Neural progenitor cell (in vitro differentiated cells): ENCODE results near the gene REXO1. TPM values are rescaled to one million over a fixed set of nuclear protein-coding genes. Genes with fewer than 3 reads are reported as not detected.

ENCODE experiments used
- DNase-seq: peaks from one replicate; pipeline ENCODE4 v3.0.0-alpha.2; 2016; ENCODE audit warnings: low spot score
- H2AFZ ChIP-seq: fragments of 200-600 bp; sonication (generic); replicated peaks from 2 replicates; pipeline ENCODE4 v1.6.1; 2016; ENCODE audit warnings: antibody characterized with exemption
- H3F3A ChIP-seq: fragments of 200-600 bp; sonication (generic); 2 replicates; pipeline ENCODE4 v1.6.1; 2016; ENCODE audit warnings: antibody characterized with exemption, low read depth
- H3K27ac ChIP-seq: fragments of 200-600 bp; sonication (generic); 2 replicates; pipeline ENCODE4 v1.5.1; 2016; ENCODE audit warnings: mild to moderate bottlenecking
- H3K27me3 ChIP-seq: fragments of 200-600 bp; sonication (generic); 2 replicates; pipeline ENCODE4 v1.6.1; 2016; ENCODE audit warnings: mild to moderate bottlenecking, moderate library complexity
- H3K36me3 ChIP-seq: fragments of 200-600 bp; sonication (generic); 2 replicates; pipeline ENCODE4 v1.5.1; 2016
- H3K4me1 ChIP-seq: fragments of 200-600 bp; sonication (generic); 2 replicates; pipeline ENCODE4 v1.6.1; 2016; ENCODE audit warnings: mixed run types
- H3K4me2 ChIP-seq: fragments of 200-600 bp; sonication (generic); 2 replicates; pipeline ENCODE4 v1.6.1; 2016
- H3K4me3 ChIP-seq: fragments of 200-600 bp; sonication (generic); 2 replicates; pipeline ENCODE4 v1.5.1; 2016
- H3K79me2 ChIP-seq: fragments of 200-600 bp; sonication (generic); 2 replicates; pipeline ENCODE4 v1.6.1; 2016; ENCODE audit warnings: low read depth
- H3K9ac ChIP-seq: fragments of 200-600 bp; sonication (generic); 2 replicates; pipeline ENCODE4 v1.6.1; 2016
- H3K9me3 ChIP-seq: fragments of 200-600 bp; sonication (generic); 2 replicates; pipeline ENCODE4 v1.5.1; 2016; ENCODE audit warnings: low read depth
- H4K20me1 ChIP-seq: fragments of 200-600 bp; sonication (generic); 2 replicates; pipeline ENCODE4 v1.6.1; 2016; ENCODE audit warnings: low read depth
- H3K27ac Mint-ChIP-seq: 3 replicates; pipeline ENCODE4 v1.8.0; 2021; ENCODE audit warnings: mixed read lengths
- H3K27me3 Mint-ChIP-seq: 2 replicates; pipeline ENCODE4 v1.8.0; 2022; ENCODE audit warnings: low read depth, mild to moderate bottlenecking, inconsistent platforms, moderate library complexity, mixed read lengths; ENCODE audit not compliant: insufficient read depth
- H3K36me3 Mint-ChIP-seq: 3 replicates; pipeline ENCODE4 v1.8.0; 2021; ENCODE audit warnings: mixed read lengths
- H3K4me1 Mint-ChIP-seq: 3 replicates; pipeline ENCODE4 v1.8.0; 2021; ENCODE audit warnings: mixed read lengths
- H3K4me3 Mint-ChIP-seq: 3 replicates; pipeline ENCODE4 v1.8.0; 2021; ENCODE audit warnings: mild to moderate bottlenecking, moderate library complexity, mixed read lengths
- H3K9me3 Mint-ChIP-seq: 3 replicates; pipeline ENCODE4 v1.8.0; 2020; ENCODE audit warnings: mixed read lengths
- EZH2 ChIP-seq: fragments of 200-600 bp; sonication (generic); IDR thresholded peaks from 2 replicates; pipeline ENCODE4 v1.6.1; 2017; ENCODE audit warnings: antibody characterized with exemption, mild to moderate bottlenecking, moderate library complexity
- EZH2phosphoT487 ChIP-seq: fragments of 200-600 bp; sonication (generic); IDR thresholded peaks from 2 replicates; pipeline ENCODE4 v1.6.1; 2017; ENCODE audit warnings: antibody characterized with exemption
- total RNA-seq: library from RNA; depleted of rRNA; stranded (reverse); fragments of >200 nt; gene quantifications from 2 replicates; pipeline ENCODE4 v1.2.3, GENCODE V29; 2015; ENCODE audit warnings: low replicate concordance
- TF ChIP-seq, protein P1 (sequence below): fragments of 200-600 bp; sonication (generic); IDR thresholded peaks from 2 replicates; pipeline ENCODE4 v1.5.1; 2017; ENCODE audit warnings: antibody characterized with exemption, mild to moderate bottlenecking

REXO1 gene, protein sequence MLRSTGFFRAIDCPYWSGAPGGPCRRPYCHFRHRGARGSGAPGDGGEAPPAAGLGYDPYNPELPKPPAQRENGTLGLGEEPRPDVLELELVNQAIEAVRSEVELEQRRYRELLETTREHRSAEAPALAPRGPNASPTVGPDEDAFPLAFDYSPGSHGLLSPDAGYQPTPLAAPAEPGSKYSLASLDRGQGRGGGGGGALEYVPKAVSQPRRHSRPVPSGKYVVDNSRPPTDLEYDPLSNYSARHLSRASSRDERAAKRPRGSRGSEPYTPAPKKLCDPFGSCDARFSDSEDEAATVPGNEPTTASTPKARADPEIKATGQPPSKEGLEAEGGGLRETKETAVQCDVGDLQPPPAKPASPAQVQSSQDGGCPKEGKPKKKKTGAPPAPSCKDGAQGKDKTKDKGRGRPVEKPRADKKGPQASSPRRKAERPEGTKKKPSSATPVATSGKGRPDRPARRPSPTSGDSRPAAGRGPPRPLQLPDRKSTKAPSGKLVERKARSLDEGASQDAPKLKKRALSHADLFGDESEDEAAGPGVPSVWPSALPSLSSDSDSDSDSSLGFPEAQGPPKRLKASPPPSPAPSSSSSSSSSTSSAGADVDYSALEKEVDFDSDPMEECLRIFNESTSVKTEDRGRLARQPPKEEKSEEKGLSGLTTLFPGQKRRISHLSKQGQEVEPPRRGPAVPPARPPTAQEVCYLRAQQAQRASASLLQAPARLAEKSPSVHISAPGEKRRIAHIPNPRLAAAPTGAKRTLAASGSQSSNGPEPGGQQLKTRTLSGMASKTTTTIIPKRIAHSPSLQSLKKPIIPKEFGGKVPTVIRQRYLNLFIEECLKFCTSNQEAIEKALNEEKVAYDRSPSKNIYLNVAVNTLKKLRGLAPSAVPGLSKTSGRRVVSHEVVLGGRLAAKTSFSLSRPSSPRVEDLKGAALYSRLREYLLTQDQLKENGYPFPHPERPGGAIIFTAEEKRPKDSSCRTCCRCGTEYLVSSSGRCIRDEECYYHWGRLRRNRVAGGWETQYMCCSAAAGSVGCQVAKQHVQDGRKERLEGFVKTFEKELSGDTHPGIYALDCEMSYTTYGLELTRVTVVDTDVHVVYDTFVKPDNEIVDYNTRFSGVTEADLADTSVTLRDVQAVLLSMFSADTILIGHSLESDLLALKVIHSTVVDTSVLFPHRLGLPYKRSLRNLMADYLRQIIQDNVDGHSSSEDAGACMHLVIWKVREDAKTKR
- 12.8 and 38.7 TPM in 2 replicates for total RNA-seq

DNA sequence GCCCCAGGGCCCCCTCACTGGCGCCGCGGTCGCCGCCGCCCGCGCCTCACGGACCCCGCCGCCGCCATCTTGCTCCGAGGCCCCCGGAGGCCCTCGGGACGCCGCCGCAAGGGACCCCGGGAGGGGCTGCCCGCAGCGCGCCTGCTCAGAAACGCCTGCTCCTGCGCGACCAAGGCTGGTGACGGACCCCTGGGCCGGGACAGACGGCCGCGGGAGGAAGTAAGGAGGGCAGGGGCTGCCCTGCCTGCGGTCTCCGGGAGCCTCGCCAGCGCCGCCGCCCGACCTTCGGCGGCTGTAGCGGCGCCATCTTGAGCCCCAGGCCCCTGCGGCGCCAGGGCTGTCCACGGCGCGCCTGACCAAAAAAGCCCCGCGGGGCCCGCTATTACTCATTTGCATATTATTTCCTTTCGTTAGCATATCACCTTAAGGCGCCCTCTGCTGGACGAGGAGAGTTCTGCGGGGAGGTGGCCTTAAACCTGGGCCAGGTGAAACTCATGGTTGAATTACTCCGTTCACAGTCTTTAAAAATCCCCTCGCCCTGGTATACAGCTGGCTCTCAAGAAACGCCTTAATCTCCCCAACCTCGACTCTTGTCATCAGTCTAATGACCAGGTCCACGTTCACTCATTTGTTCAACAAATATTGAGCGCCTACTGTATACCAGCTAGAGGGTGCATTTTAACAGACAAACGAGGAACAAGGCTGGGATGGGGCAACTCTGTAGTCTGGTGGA, at the start of gene REXO1:
Gene REXO1, minus strand, starts transcription at position 85 of the 733 bp plus-strand sequence. CDS start 125 bp downstream, outside the sequence.
- Mint-ChIP-seq H3K9me3 (no peaks in the 10 kb centered on the region), H3K36me3 (no peaks in the 10 kb centered on the region), H3K4me3 (peak within 1 kb of the TSS; percentile 95), H3K27me3 (no peaks in the 10 kb centered on the region), H3K4me1 (peaks cover 24% of the 10 kb centered on the region), H3K27ac (peak within 1 kb of the TSS; percentile 97)
- no peaks in the 10 kb centered on the region for H3K27me3 ChIP-seq
- peaks cover 11% of the 10 kb centered on the region for H3K4me1 ChIP-seq
- H3F3A ChIP-seq = peaks cover 15% of the 10 kb centered on the region
- H3K4me3 ChIP-seq = peak within 1 kb of the TSS; percentile 100
- peak within 1 kb of the TSS; percentile 99 for H3K4me2 ChIP-seq
- H2AFZ ChIP-seq = peak within 1 kb of the TSS; percentile 94
- H4K20me1 ChIP-seq = peaks cover 60% of the 10 kb centered on the region
- peak; percentile 95 for DNase-seq
- H3K79me2 ChIP-seq = peaks cover 54% of the 10 kb centered on the region
- H3K36me3 ChIP-seq = no peaks in the 10 kb centered on the region
- H3K27ac ChIP-seq = peak within 1 kb of the TSS; percentile 100
- TF ChIP-seq, protein P1, sequence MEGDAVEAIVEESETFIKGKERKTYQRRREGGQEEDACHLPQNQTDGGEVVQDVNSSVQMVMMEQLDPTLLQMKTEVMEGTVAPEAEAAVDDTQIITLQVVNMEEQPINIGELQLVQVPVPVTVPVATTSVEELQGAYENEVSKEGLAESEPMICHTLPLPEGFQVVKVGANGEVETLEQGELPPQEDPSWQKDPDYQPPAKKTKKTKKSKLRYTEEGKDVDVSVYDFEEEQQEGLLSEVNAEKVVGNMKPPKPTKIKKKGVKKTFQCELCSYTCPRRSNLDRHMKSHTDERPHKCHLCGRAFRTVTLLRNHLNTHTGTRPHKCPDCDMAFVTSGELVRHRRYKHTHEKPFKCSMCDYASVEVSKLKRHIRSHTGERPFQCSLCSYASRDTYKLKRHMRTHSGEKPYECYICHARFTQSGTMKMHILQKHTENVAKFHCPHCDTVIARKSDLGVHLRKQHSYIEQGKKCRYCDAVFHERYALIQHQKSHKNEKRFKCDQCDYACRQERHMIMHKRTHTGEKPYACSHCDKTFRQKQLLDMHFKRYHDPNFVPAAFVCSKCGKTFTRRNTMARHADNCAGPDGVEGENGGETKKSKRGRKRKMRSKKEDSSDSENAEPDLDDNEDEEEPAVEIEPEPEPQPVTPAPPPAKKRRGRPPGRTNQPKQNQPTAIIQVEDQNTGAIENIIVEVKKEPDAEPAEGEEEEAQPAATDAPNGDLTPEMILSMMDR = peak; percentile 93
- TF ChIP-seq EZH2phosphoT487 = no peak
- peak within 1 kb of the TSS; percentile 99 for H3K9ac ChIP-seq
- H3K9me3 ChIP-seq = no peaks in the 10 kb centered on the region

DNA sequence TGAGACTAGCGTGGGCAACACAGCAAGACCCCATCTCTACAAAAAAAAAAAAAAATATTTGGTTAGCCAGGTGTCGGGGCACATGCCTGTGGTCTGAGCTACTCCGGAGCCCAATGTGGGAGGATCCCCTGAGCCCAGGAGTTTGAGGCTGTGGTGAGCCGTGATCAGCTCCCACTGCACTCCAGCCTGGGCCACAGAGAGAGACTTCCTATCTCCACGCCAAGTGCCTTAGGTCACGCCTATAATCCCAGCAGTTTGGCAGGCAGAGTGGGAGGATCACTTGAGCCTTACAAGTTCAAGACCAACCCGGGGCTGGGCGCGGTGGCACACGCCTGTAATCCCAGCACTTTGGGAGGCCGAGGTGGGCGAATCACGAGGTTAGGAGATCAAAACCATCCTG, 48.2 kb upstream of the REXO1 start:
- Histone ChIP-seq H3K4me1 (no peaks in the 10 kb centered on the region), H3K36me3 (no peaks in the 10 kb centered on the region), H2AFZ (no peak overlapping the region), H3K9me3 (no peaks in the 10 kb centered on the region), H3K4me2 (no peak overlapping the region), H3F3A (no peaks in the 10 kb centered on the region), H3K79me2 (no peaks in the 10 kb centered on the region), H4K20me1 (no peaks in the 10 kb centered on the region), H3K27me3 (no peaks in the 10 kb centered on the region), H3K9ac (no peak overlapping the region), H3K27ac (no peak overlapping the region), H3K4me3 (no peak overlapping the region)
- H3K4me3 Mint-ChIP-seq = no peak overlapping the region
- peaks cover 8% of the 10 kb centered on the region for H3K4me1 Mint-ChIP-seq
- no peak for DNase-seq
- H3K36me3 Mint-ChIP-seq = no peaks in the 10 kb centered on the region
- H3K27me3 Mint-ChIP-seq = no peaks in the 10 kb centered on the region
- no peak overlapping the region for H3K27ac Mint-ChIP-seq
- H3K9me3 Mint-ChIP-seq = no peaks in the 10 kb centered on the region
- TF ChIP-seq EZH2 (no peak), EZH2phosphoT487 (no peak)
- TF ChIP-seq, protein P1 = no peak

DNA sequence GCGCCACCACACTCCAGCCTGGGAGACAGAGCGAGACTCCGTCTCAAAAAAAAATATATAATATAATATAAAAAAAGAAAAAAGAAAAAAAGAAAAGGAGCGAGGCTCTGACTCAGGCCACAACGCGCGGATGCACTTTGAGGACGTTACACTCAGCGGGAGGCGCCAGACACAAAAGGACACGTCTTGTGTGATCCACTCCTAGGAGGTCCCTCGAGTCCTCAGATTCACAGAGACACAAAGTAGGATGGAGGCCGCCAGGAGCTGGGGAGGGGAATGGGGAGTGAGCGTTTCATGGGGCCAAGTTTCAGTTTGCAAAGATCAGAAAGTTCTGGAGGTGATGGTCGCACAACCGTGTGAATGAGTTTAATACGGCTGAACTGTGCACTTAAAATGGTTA, 45.5 kb upstream of the REXO1 start:
- Histone ChIP-seq H3K9ac (no peak overlapping the region), H4K20me1 (no peaks in the 10 kb centered on the region), H3K27ac (no peak overlapping the region), H2AFZ (no peak overlapping the region), H3K4me2 (no peak overlapping the region), H3K27me3 (no peaks in the 10 kb centered on the region), H3K79me2 (no peaks in the 10 kb centered on the region), H3K36me3 (no peaks in the 10 kb centered on the region), H3K4me3 (no peak overlapping the region), H3K4me1 (no peaks in the 10 kb centered on the region), H3K9me3 (no peaks in the 10 kb centered on the region), H3F3A (no peaks in the 10 kb centered on the region)
- no peaks in the 10 kb centered on the region for H3K36me3 Mint-ChIP-seq
- H3K4me1 Mint-ChIP-seq = peaks cover 8% of the 10 kb centered on the region
- no peaks in the 10 kb centered on the region for H3K27me3 Mint-ChIP-seq
- H3K9me3 Mint-ChIP-seq = no peaks in the 10 kb centered on the region
- DNase-seq = peak; percentile 31
- H3K4me3 Mint-ChIP-seq = no peak overlapping the region
- no peak overlapping the region for H3K27ac Mint-ChIP-seq
- TF ChIP-seq, protein P1 = no peak
- TF ChIP-seq EZH2phosphoT487 = no peak
- TF ChIP-seq EZH2 = no peak
